ENCODE results near the gene ZNF366. TPM values are rescaled to one million over a fixed set of nuclear protein-coding genes. Genes with fewer than 3 reads are reported as not detected.

ZNF366 gene
- total RNA-seq, 4 donors from 2014 or later: 2.8 to 6.5 (median 4.9) TPM

DNA sequence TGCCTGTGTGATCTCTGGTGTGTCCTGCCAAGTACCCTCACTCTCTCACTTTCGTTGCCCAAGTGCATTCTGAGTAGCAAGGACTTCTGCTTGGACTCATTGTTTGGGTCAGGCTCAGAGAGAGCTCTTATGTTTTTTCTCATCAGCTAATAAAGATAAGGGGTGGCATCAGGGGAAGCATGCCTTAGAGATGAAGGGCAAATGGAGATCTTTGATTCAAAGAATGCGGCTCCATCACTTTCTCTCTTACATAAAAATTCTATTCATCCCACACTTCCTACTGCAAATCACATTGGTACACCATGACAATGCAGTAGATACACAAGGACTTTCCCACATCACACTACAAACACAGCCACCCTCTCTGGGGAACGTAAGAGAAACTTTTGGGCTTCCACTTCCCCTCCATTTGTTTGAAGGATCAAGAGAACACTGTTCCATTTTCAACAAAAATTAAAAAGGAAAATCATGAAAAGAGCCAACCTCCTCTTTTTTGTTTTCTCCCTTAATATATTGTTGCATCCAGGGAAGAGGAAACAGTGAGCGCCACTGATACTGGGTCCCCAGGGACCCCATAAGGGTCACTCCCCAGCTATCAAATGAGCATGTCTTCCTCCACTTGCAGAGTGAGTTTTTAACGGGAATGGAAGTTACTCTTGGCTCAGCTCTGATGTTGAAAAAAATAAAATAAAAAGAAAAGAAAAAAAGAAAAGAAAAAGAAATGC, 73.0 kb downstream of the ZNF366 start:
- Histone ChIP-seq H3K9me3 (no peaks in the 10 kb centered on the region), H3K4me1 (peaks cover 25 to 39% (median 26%) of the 10 kb centered on the region in 3 donors), H3K27ac (peak overlapping the region; percentile 72 to 83 (median 75)), H3K4me3 (no peak overlapping the region), H3K27me3 (no peaks in the 10 kb centered on the region), H3K36me3 (no peaks in the 10 kb centered on the region)
- peak; percentile 26 for ATAC-seq
- TF ChIP-seq, protein P1, sequence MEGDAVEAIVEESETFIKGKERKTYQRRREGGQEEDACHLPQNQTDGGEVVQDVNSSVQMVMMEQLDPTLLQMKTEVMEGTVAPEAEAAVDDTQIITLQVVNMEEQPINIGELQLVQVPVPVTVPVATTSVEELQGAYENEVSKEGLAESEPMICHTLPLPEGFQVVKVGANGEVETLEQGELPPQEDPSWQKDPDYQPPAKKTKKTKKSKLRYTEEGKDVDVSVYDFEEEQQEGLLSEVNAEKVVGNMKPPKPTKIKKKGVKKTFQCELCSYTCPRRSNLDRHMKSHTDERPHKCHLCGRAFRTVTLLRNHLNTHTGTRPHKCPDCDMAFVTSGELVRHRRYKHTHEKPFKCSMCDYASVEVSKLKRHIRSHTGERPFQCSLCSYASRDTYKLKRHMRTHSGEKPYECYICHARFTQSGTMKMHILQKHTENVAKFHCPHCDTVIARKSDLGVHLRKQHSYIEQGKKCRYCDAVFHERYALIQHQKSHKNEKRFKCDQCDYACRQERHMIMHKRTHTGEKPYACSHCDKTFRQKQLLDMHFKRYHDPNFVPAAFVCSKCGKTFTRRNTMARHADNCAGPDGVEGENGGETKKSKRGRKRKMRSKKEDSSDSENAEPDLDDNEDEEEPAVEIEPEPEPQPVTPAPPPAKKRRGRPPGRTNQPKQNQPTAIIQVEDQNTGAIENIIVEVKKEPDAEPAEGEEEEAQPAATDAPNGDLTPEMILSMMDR (IDR thresholded peaks at IDR 0.05): no peak
- TF ChIP-seq POLR2A (IDR thresholded peaks at IDR 0.05): no peak
- no peak for TF ChIP-seq POLR2AphosphoS5 (IDR thresholded peaks at IDR 0.05)
- TF ChIP-seq EP300 (IDR thresholded peaks at IDR 0.05): no peak
- 41 to 55% methylated on average over 4 to 5 of the region's 5 CpGs for WGBS, 2 donors (ENCODE audit: low coverage in 1 of 2)

DNA sequence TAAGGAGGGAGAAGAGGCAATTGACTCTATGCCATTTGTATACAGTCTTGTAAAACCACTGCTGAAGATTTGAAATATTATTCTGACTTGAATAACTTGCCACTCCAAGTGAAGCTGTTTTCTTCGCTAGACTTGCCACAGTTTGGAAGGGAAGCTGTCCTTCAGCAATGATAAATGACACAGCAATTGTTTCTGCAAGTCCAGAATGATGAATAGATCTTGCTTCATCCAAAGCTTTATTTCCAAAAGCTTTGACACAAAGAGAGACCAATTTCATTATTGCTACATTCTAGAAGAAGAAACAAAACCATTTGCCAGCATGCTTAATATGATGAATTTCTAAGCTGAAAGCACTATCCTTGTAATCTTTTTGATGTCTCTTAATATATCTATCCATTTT, 73.7 kb downstream of the ZNF366 start:
- ATAC-seq: peak; percentile 75
- Histone ChIP-seq H3K27ac (peak overlapping the region; percentile 72 to 83 (median 75)), H3K4me1 (peaks cover 25 to 43% (median 25%) of the 10 kb centered on the region in 3 donors), H3K4me3 (no peak overlapping the region), H3K27me3 (no peaks in the 10 kb centered on the region), H3K9me3 (no peaks in the 10 kb centered on the region), H3K36me3 (no peaks in the 10 kb centered on the region)
- 0 to 44% methylated on average over 1 of the region's 1 CpG for WGBS, 2 donors (ENCODE audit: low coverage in 1 of 2)
- TF ChIP-seq EP300 (IDR thresholded peaks at IDR 0.05) (no peak), POLR2AphosphoS5 (IDR thresholded peaks at IDR 0.05) (peak; percentile 84), POLR2A (IDR thresholded peaks at IDR 0.05) (no peak)
- TF ChIP-seq, protein P1 (IDR thresholded peaks at IDR 0.05): no peak

DNA sequence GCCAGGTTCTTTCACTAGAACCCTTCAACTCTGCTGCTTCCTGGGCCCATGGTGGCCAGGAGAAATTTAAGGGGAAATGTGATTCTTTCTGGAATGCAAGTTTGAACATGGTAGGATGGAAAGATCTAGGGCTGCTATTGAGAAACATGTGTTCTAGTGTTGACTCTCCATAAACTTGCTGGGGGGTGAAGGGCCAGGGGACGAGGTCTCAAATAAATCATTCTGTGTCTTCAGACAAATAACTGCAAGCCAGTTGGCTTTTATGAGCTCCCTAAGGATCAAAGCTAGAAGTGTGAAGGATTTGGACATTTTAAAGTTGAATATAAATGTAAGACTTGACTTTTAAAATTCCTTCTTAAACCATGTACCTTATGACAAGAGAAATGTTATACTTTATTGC, 78.5 kb downstream of the ZNF366 start:
- H3K36me3 ChIP-seq: no peaks in the 10 kb centered on the region
- H3K27me3 ChIP-seq: no peaks in the 10 kb centered on the region
- H3K9me3 ChIP-seq: no peaks in the 10 kb centered on the region
- ATAC-seq: no peak
- peak overlapping the region; percentile 22 to 70 (median 50) for H3K27ac ChIP-seq
- H3K4me3 ChIP-seq: no peak overlapping the region
- WGBS, 2 donors (ENCODE audit: low coverage in 1 of 2): 38% methylated on average over 1 of the region's 1 CpG; no CpG with 5 or more reads in 1 of the 2 donors
- TF ChIP-seq POLR2A (IDR thresholded peaks at IDR 0.05): no peak
- TF ChIP-seq, protein P1 (IDR thresholded peaks at IDR 0.05): no peak
- TF ChIP-seq EP300 (IDR thresholded peaks at IDR 0.05): no peak
- no peak for TF ChIP-seq POLR2AphosphoS5 (IDR thresholded peaks at IDR 0.05)
- peaks cover 12 to 42% (median 18%) of the 10 kb centered on the region in 3 donors for H3K4me1 ChIP-seq

DNA sequence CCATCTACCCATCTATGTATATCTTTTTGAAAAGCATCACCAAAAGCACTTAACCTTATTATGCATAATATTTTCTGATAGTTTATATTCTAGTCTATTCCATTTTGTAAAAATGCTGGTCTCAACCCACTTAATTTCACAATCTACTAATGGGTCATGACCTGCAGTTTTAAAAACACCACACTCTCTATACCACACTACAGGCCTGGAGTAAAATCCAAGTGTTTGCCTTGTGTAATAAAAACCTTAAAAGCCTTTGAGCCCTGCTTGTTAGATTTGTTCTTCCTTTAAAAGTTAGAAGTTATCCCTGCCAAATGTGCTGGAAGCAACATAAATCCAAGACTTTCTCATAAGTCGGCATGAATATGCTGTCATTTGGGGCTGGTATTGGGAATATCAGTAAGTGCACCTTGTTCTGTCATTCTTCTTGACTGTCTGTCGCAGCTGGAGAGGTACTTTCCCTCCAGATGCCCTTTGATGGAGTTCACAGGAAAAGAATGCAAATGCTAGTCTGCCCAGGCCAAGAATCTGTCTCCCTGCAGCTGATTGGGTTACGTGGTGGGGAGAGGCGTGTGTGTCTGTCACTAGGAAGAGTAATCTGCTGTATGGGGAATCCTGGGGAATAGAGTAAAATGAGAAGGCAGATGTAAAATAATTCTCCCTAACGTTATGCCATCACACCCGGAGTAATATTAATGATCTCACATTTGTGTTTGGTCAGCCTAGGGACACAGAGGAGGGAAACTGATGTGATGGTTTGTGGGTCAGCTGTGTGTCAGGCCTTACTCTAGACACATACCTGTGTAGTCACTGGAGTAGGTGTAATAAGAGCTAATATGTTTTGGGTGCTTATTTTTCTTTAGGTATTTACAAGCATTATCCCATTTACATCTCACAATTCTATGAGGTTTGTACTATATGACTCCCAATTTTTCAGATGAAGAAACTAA, 79.4 kb downstream of the ZNF366 start:
- no peaks in the 10 kb centered on the region for H3K27me3 ChIP-seq
- no peaks in the 10 kb centered on the region for H3K9me3 ChIP-seq
- peak; percentile 66 for ATAC-seq
- H3K4me1 ChIP-seq: peaks cover 9 to 33% (median 12%) of the 10 kb centered on the region in 3 donors
- TF ChIP-seq POLR2AphosphoS5 (IDR thresholded peaks at IDR 0.05): peak; percentile 10
- TF ChIP-seq, protein P1 (IDR thresholded peaks at IDR 0.05): no peak
- no peak for TF ChIP-seq EP300 (IDR thresholded peaks at IDR 0.05)
- no peak for TF ChIP-seq POLR2A (IDR thresholded peaks at IDR 0.05)
- H3K36me3 ChIP-seq: no peaks in the 10 kb centered on the region
- no peak overlapping the region for H3K4me3 ChIP-seq
- 4 to 16% methylated on average over 6 of the region's 6 CpGs for WGBS, 2 donors (ENCODE audit: low coverage in 1 of 2)
- H3K27ac ChIP-seq: peak overlapping the region; percentile 22 to 70 (median 52)
